CD14-positive monocyte (primary cell): Measurements from ENCODE around the gene ELFN1. TPM values are rescaled to one million over a fixed set of nuclear protein-coding genes. Genes with fewer than 3 reads are reported as not detected.

ENCODE experiments used
- DNase-seq, 3 donors: peaks; one replicate each; pipeline ENCODE4 v3.0.0-alpha.2; 2011 to 2022
- H2AFZ ChIP-seq: 2 replicates; pipeline ENCODE4 v1.6.0; 2012; ENCODE audit warnings: mild to moderate bottlenecking, low read depth, low read length, inconsistent platforms; ENCODE audit not compliant: insufficient read depth, poor library complexity, severe bottlenecking
- H3K27ac ChIP-seq, 2 donors: 1 replicate in 1 of 2; 2 replicates in 1 of 2; pipeline ENCODE4 v1.5.1; 2012 to 2013; ENCODE audit warnings: low read length in 2 of 2, control low read depth in 1 of 2, inconsistent platforms in 1 of 2, low read depth in 1 of 2, mild to moderate bottlenecking in 1 of 2
- H3K27me3 ChIP-seq, 2 donors: one replicate each; pipeline versions ENCODE4 v1.6.0 to v1.6.1; 2011 to 2013; ENCODE audit warnings: low read length in 2 of 2; ENCODE audit not compliant: control insufficient read depth in 2 of 2, insufficient read depth in 2 of 2
- H3K36me3 ChIP-seq, 2 donors: replicated peaks in 1 of 2; 1 replicate in 1 of 2; 2 replicates in 1 of 2; pipeline versions ENCODE4 v1.5.1 to v1.6.1; 2012 to 2013; ENCODE audit warnings: low read length in 2 of 2, control low read depth in 1 of 2, inconsistent platforms in 1 of 2, mild to moderate bottlenecking in 1 of 2; ENCODE audit not compliant: insufficient read depth in 2 of 2, control insufficient read depth in 1 of 2
- H3K4me1 ChIP-seq, 2 donors: 1 replicate in 1 of 2; 2 replicates in 1 of 2; pipeline versions ENCODE4 v1.5.1 to v1.6.1; 2012 to 2013; ENCODE audit warnings: low read length in 2 of 2, control low read depth in 1 of 2, inconsistent platforms in 1 of 2, mild to moderate bottlenecking in 1 of 2, moderate library complexity in 1 of 2; ENCODE audit not compliant: insufficient read depth in 2 of 2, control insufficient read depth in 1 of 2
- H3K4me2 ChIP-seq: replicated peaks from 2 replicates; pipeline ENCODE3; 2012; ENCODE audit warnings: low read length, moderate library complexity, mild to moderate bottlenecking; ENCODE audit not compliant: poor library complexity, severe bottlenecking; ENCODE audit errors: extremely low read depth
- H3K4me3 ChIP-seq, 3 experiments: fragments of 200-600 bp in 1 of 3; sonication (generic) in 1 of 3; replicated peaks in 1 of 3; 1 replicate in 2 of 3; 2 replicates in 1 of 3; pipeline ENCODE4 v1.5.1; 2011 to 2013; ENCODE audit warnings: low read length in 3 of 3, mild to moderate bottlenecking in 3 of 3, control low read depth in 2 of 3, low read depth in 2 of 3, inconsistent platforms in 1 of 3, moderate library complexity in 1 of 3
- H3K79me2 ChIP-seq: 2 replicates; pipeline ENCODE4 v1.6.0; 2012; ENCODE audit warnings: mild to moderate bottlenecking, control low read depth, inconsistent platforms, low read length, moderate library complexity; ENCODE audit not compliant: insufficient read depth
- H3K9ac ChIP-seq: 2 replicates; pipeline ENCODE4 v1.6.0; 2017; ENCODE audit warnings: low read length, mild to moderate bottlenecking; ENCODE audit not compliant: insufficient read depth, poor library complexity, severe bottlenecking
- H3K9me3 ChIP-seq, 2 donors: replicated peaks in 1 of 2; 1 replicate in 1 of 2; 2 replicates in 1 of 2; pipeline versions ENCODE4 v1.5.1 to v1.6.1; 2012 to 2013; ENCODE audit warnings: low read length in 2 of 2, control low read depth in 1 of 2; ENCODE audit not compliant: control insufficient read depth in 1 of 2, insufficient read depth in 1 of 2
- H4K20me1 ChIP-seq: 2 replicates; pipeline ENCODE4 v1.6.0; 2012; ENCODE audit warnings: mild to moderate bottlenecking, low read length, control low read depth, moderate library complexity; ENCODE audit not compliant: insufficient read depth
- H3K27ac Mint-ChIP-seq, 7 donors: one replicate each; pipeline ENCODE4 v1.8.0; 2020; ENCODE audit warnings: mild to moderate bottlenecking in 7 of 7, mixed read lengths in 7 of 7, moderate library complexity in 6 of 7, inconsistent platforms in 2 of 7
- H3K27me3 Mint-ChIP-seq, 3 donors: one replicate each; pipeline ENCODE4 v1.8.0; 2021 to 2022; ENCODE audit warnings: low read depth in 3 of 3, mild to moderate bottlenecking in 3 of 3, mixed read lengths in 3 of 3, moderate library complexity in 3 of 3, inconsistent platforms in 1 of 3
- H3K36me3 Mint-ChIP-seq, 2 donors: one replicate each; pipeline ENCODE4 v1.8.0; 2020; ENCODE audit warnings: mixed read lengths in 2 of 2, inconsistent platforms in 1 of 2, mild to moderate bottlenecking in 1 of 2
- H3K4me1 Mint-ChIP-seq: one replicate; pipeline ENCODE4 v1.8.0; 2020; ENCODE audit warnings: mild to moderate bottlenecking, mixed read lengths
- H3K4me3 Mint-ChIP-seq, 2 donors: one replicate each; pipeline ENCODE4 v1.8.0; 2020; ENCODE audit warnings: mild to moderate bottlenecking in 2 of 2, mixed read lengths in 2 of 2, moderate library complexity in 1 of 2
- H3K9me3 Mint-ChIP-seq, 7 donors: one replicate each; pipeline ENCODE4 v1.8.0; 2020 to 2022; ENCODE audit warnings: mixed read lengths in 7 of 7, mild to moderate bottlenecking in 6 of 7, moderate library complexity in 6 of 7, inconsistent platforms in 2 of 7
- CTCF ChIP-seq: fragments of 200-600 bp; IDR thresholded peaks from one replicate; pipeline ENCODE4 v1.8.0; 2022; ENCODE audit warnings: antibody characterized with exemption, mild to moderate bottlenecking
- WGBS: methylation state at CpG from one replicate; pipeline ENCODE4 v1.1.5; 2013; ENCODE audit warnings: missing lambda C conversion rate; ENCODE audit not compliant: insufficient coverage; 5-methylcytosine and 5-hydroxymethylcytosine counted together
- intact Hi-C, 2 donors: fragments of 100-400 bp; cut with micrococcal nuclease; formaldehyde crosslinking; loops; one replicate each; pipeline versions ENCODE4 v1.15.0 to v1.15.1; 2023
- polyA plus RNA-seq, 3 donors: library from polyadenylated mRNA; depleted of rRNA in 1 of 3; unstranded in 2 of 3; stranded (reverse) in 1 of 3; fragments of 300-500 nt in 2 of 3; fragments of >200 nt in 1 of 3; fragmentation: Illumina TruSeq in 2 of 3; gene quantifications; 1 replicate in 2 of 3; 2 replicates in 1 of 3; pipeline ENCODE4 v1.2.3, GENCODE V29; 2012 to 2021

ELFN1 gene
- polyA plus RNA-seq, 3 donors = not detected

GRCh38 chr7:1736830-1737229 lies 66.8 kb downstream of the ELFN1 start:
- Histone ChIP-seq H3K4me3 (no peak overlapping the region), H3K36me3 (no peaks in the 10 kb centered on the region), H3K9me3 (no peaks in the 10 kb centered on the region), H3K9ac (no peak overlapping the region), H3K27ac (no peak overlapping the region), H3K4me1 (peaks cover 7 to 15% of the 10 kb centered on the region in 2 donors), H3K27me3 (no peaks in the 10 kb centered on the region), H3K4me2 (no peak overlapping the region), H4K20me1 (no peaks in the 10 kb centered on the region), H2AFZ (no peak overlapping the region), H3K79me2 (no peaks in the 10 kb centered on the region)
- intact Hi-C loops = no loop called here
- 93% methylated on average over 7 of the region's 8 CpGs for WGBS
- no peak for DNase-seq
- peaks cover 13% of the 10 kb centered on the region for H3K4me1 Mint-ChIP-seq
- H3K27ac Mint-ChIP-seq = no peak overlapping the region
- TF ChIP-seq CTCF = no peak
- H3K36me3 Mint-ChIP-seq = no peaks in the 10 kb centered on the region
- peaks cover 10 to 16% (median 15%) of the 10 kb centered on the region in 3 donors for H3K27me3 Mint-ChIP-seq
- no peak overlapping the region for H3K4me3 Mint-ChIP-seq
- peaks cover 0 to 2% (median 0%) of the 10 kb centered on the region in 7 donors for H3K9me3 Mint-ChIP-seq

DNA sequence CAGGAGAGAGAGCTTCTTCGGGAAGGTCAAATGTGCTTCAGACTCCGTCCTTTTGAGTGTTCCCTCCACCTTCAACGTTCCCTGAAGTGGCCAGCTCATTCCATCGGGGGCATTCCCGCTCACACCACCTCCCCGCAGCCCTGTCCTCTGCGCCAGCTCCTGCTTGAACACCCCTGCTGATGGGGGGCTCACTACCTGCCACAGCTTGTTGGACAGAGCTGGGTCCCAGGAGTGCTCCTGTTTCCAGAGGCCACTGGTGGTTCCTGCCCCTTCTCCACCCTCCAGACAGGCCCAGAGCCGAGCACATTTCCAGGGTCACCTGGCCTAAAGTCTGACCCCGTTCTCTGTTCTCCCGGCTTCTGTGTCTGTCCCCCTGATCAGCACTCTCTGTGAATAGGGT lies 67.4 kb downstream of the ELFN1 start:
- Histone ChIP-seq H3K4me1 (peaks cover 12 to 22% of the 10 kb centered on the region in 2 donors), H3K9ac (no peak overlapping the region), H2AFZ (no peak overlapping the region), H3K4me2 (no peak overlapping the region), H3K4me3 (no peak overlapping the region), H4K20me1 (no peaks in the 10 kb centered on the region), H3K79me2 (no peaks in the 10 kb centered on the region), H3K36me3 (no peaks in the 10 kb centered on the region), H3K9me3 (no peaks in the 10 kb centered on the region), H3K27ac (no peak overlapping the region), H3K27me3 (no peaks in the 10 kb centered on the region)
- H3K4me3 Mint-ChIP-seq = no peak overlapping the region
- WGBS = 98% methylated on average over 10 of the region's 10 CpGs
- no peak overlapping the region for H3K27ac Mint-ChIP-seq
- DNase-seq = no peak
- intact Hi-C loops = no loop called here
- peaks cover 10 to 18% (median 15%) of the 10 kb centered on the region in 3 donors for H3K27me3 Mint-ChIP-seq
- no peak for TF ChIP-seq CTCF
- no peaks in the 10 kb centered on the region for H3K36me3 Mint-ChIP-seq
- peaks cover 0 to 2% (median 0%) of the 10 kb centered on the region in 7 donors for H3K9me3 Mint-ChIP-seq
- H3K4me1 Mint-ChIP-seq = peaks cover 16% of the 10 kb centered on the region
